HCT116 (cell line): Measurements from ENCODE around the gene CDH13. TPM values are rescaled to one million over a fixed set of nuclear protein-coding genes. Genes with fewer than 3 reads are reported as not detected.

Experiments used
- ATAC-seq: fragments of 200-7000 bp; cut with Tn5 transposase; 2 replicates; pipeline ENCODE4 v1.9.1; 2020; ENCODE audit warnings: mild to moderate bottlenecking, moderate library complexity
- BruUV-seq: library from RNA; stranded (reverse); fragments of 400-500 nt; replicated peaks from 2 replicates; lab custom pipeline; 2021; lab: Mats Ljungman, UMichigan
- CTCF ChIA-PET: fragments of 300-600 bp; sonication (Branson Sonifier 250); formaldehyde crosslinking; loops from one replicate; lab custom pipeline; 2021; ENCODE audit warnings: antibody characterized with exemption; lab: Charles Lee
- POLR2A ChIA-PET: fragments of 300-600, 350-600 bp; sonication (Branson Sonifier 250); formaldehyde crosslinking; loops from one replicate; lab custom pipeline; 2021; ENCODE audit warnings: antibody characterized with exemption; lab: Charles Lee
- RAD21 ChIA-PET, 2 experiments: fragments of 300-600 bp; sonication (Branson Sonifier 250); formaldehyde crosslinking; loops; one replicate each; lab custom pipeline; 2023; ENCODE audit warnings: low total read pairs in 2 of 2; ENCODE audit not compliant: uncharacterized antibody in 2 of 2, unreplicated experiment in 2 of 2, low non-redundant PET in 1 of 2; lab: Charles Lee
- DNase-seq: peaks from one replicate; pipeline ENCODE4 v3.0.0-alpha.2; 2010; ENCODE audit warnings: low read depth, low spot score
- H2AFZ ChIP-seq: fragments of 200-600 bp; shearing (Covaris generic), sonication (generic); 2 replicates; pipeline ENCODE4 v1.6.1; 2017; ENCODE audit warnings: low read depth, mixed run types, mixed read lengths, antibody characterized with exemption, low read length; ENCODE audit not compliant: poor library complexity, severe bottlenecking
- H3K27ac ChIP-seq: 2 replicates; pipeline ENCODE4 v1.5.1; 2012; ENCODE audit warnings: low read depth, low read length
- H3K27me3 ChIP-seq: fragments of 200-600 bp; sonication (generic); 2 replicates; pipeline ENCODE4 v1.6.1; 2016; ENCODE audit warnings: mixed run types, low read length, mixed read lengths; ENCODE audit not compliant: insufficient read depth
- H3K36me3 ChIP-seq, 2 experiments: fragments of 200-500 bp in 1 of 2; fragments of 200-600 bp in 1 of 2; sonication (Bioruptor generic) in 1 of 2; sonication (generic) in 1 of 2; 2 replicates each; pipeline versions ENCODE4 v1.5.1 to v1.6.1; 2014 to 2016; ENCODE audit warnings: low read length in 2 of 2, inconsistent platforms in 1 of 2, mixed read lengths in 1 of 2, mixed run types in 1 of 2; ENCODE audit not compliant: insufficient read depth in 2 of 2, control insufficient read depth in 1 of 2
- H3K4me1 ChIP-seq, 2 experiments: fragments of 200-600 bp in 1 of 2; sonication (generic) in 1 of 2; 2 replicates each; pipeline versions ENCODE4 v1.5.1 to v1.6.1; 2012 to 2017; ENCODE audit warnings: low read length in 2 of 2, inconsistent platforms in 1 of 2, mild to moderate bottlenecking in 1 of 2, mixed read lengths in 1 of 2, mixed run types in 1 of 2, moderate library complexity in 1 of 2; ENCODE audit not compliant: insufficient read depth in 2 of 2, control insufficient read depth in 1 of 2
- H3K4me2 ChIP-seq: fragments of 200-600 bp; sonication (generic); 2 replicates; pipeline ENCODE4 v1.6.1; 2017; ENCODE audit warnings: mixed run types, low read length, mixed read lengths
- H3K4me3 ChIP-seq, 2 experiments: fragments of 200-600 bp in 1 of 2; sonication (generic) in 1 of 2; replicated peaks in 1 of 2; 2 replicates each; pipeline ENCODE4 v1.5.1; 2011 to 2016; ENCODE audit warnings: low read length in 2 of 2, control low read depth in 1 of 2, low read depth in 1 of 2, mild to moderate bottlenecking in 1 of 2, mixed read lengths in 1 of 2, mixed run types in 1 of 2
- H3K79me2 ChIP-seq: fragments of 200-600 bp; sonication (generic); 2 replicates; pipeline ENCODE4 v1.6.1; 2017; ENCODE audit warnings: mild to moderate bottlenecking, mixed run types, low read length, moderate library complexity, mixed read lengths; ENCODE audit not compliant: insufficient read depth
- H3K9ac ChIP-seq: fragments of 200-600 bp; sonication (generic); 2 replicates; pipeline ENCODE4 v1.6.1; 2016; ENCODE audit warnings: low read length, mixed read lengths
- H3K9me2 ChIP-seq: fragments of 200-600 bp; sonication (generic), shearing (Covaris generic); 2 replicates; pipeline ENCODE4 v1.6.1; 2017; ENCODE audit warnings: mixed run types, mild to moderate bottlenecking, moderate library complexity; ENCODE audit not compliant: insufficient read depth
- H3K9me3 ChIP-seq, 2 experiments: fragments of 200-500 bp in 1 of 2; fragments of 200-600 bp in 1 of 2; sonication (Bioruptor generic) in 1 of 2; sonication (generic) in 1 of 2; 2 replicates each; pipeline ENCODE4 v1.6.1; 2014 to 2017; ENCODE audit warnings: low read length in 2 of 2, mixed read lengths in 2 of 2, inconsistent platforms in 1 of 2, low read depth in 1 of 2, mild to moderate bottlenecking in 1 of 2, mixed run types in 1 of 2, moderate library complexity in 1 of 2; ENCODE audit not compliant: control insufficient read depth in 1 of 2, insufficient read depth in 1 of 2
- H4K20me1 ChIP-seq: fragments of 200-600 bp; sonication (generic), shearing (Covaris generic); 2 replicates; pipeline ENCODE4 v1.6.1; 2017; ENCODE audit warnings: mixed run types, mild to moderate bottlenecking, moderate library complexity; ENCODE audit not compliant: insufficient read depth
- ATF3 ChIP-seq: IDR thresholded peaks from 2 replicates; pipeline ENCODE4 v1.6.1; 2012
- CBX3 ChIP-seq: IDR thresholded peaks from 2 replicates; pipeline ENCODE4 v1.6.1; 2012; ENCODE audit warnings: low read depth
- CTCF ChIP-seq, 3 experiments: fragments of 200-600 bp in 1 of 3; sonication (generic) in 1 of 3; IDR thresholded peaks in 2 of 3; conservative IDR thresholded peaks in 1 of 3; 2 replicates each; pipeline ENCODE4 v1.5.1; 2012 to 2017; ENCODE audit warnings: low read depth in 2 of 3, low read length in 2 of 3, antibody characterized with exemption in 1 of 3, borderline replicate concordance in 1 of 3, control low read depth in 1 of 3, mild to moderate bottlenecking in 1 of 3, mixed read lengths in 1 of 3, mixed run types in 1 of 3, moderate library complexity in 1 of 3; ENCODE audit not compliant: insufficient read depth in 1 of 3
- EGR1 ChIP-seq: IDR thresholded peaks from 2 replicates; pipeline ENCODE4 v1.6.1; 2012; ENCODE audit warnings: low read depth
- ELF1 ChIP-seq: IDR thresholded peaks from 2 replicates; pipeline ENCODE4 v1.6.1; 2012; ENCODE audit warnings: low read depth, borderline replicate concordance
- EZH2 ChIP-seq: fragments of 200-600 bp; sonication (generic); IDR thresholded peaks from 2 replicates; pipeline ENCODE4 v1.6.1; 2017; ENCODE audit warnings: antibody characterized with exemption, mixed run types
- EZH2phosphoT487 ChIP-seq: fragments of 200-600 bp; IDR thresholded peaks from 2 replicates; pipeline ENCODE4 v1.6.1; 2018; ENCODE audit warnings: antibody characterized with exemption, borderline replicate concordance
- JUND ChIP-seq: IDR thresholded peaks from 2 replicates; pipeline ENCODE4 v1.6.1; 2012
- POLR2A ChIP-seq: IDR thresholded peaks from 2 replicates; pipeline ENCODE4 v1.7.0; 2011; ENCODE audit warnings: borderline replicate concordance; ENCODE audit not compliant: insufficient read depth, insufficient read length; ENCODE audit errors: extremely low read depth
- POLR2AphosphoS5 ChIP-seq: IDR thresholded peaks from 2 replicates; pipeline ENCODE4 v1.6.1; 2011; ENCODE audit warnings: mild to moderate bottlenecking, low read depth, low read length, moderate library complexity
- RAD21 ChIP-seq: IDR thresholded peaks from 2 replicates; pipeline ENCODE4 v1.6.1; 2012; ENCODE audit warnings: low read depth, mild to moderate bottlenecking
- REST ChIP-seq: IDR thresholded peaks from 2 replicates; pipeline ENCODE4 v1.6.1; 2012; ENCODE audit warnings: low read depth
- SP1 ChIP-seq: IDR thresholded peaks from 2 replicates; pipeline ENCODE4 v1.6.1; 2012; ENCODE audit warnings: low read depth
- SRF ChIP-seq: IDR thresholded peaks from 2 replicates; pipeline ENCODE4 v1.6.1; 2012; ENCODE audit warnings: low read depth
- TCF7L2 ChIP-seq: IDR thresholded peaks from 2 replicates; pipeline ENCODE4 v1.7.0; 2011; ENCODE audit warnings: borderline replicate concordance, inconsistent platforms; ENCODE audit not compliant: insufficient read depth, insufficient read length; ENCODE audit errors: extremely low read depth
- YY1 ChIP-seq: IDR thresholded peaks from 2 replicates; pipeline ENCODE4 v1.6.1; 2011; ENCODE audit warnings: low read length, low read depth, moderate library complexity, mild to moderate bottlenecking; ENCODE audit not compliant: insufficient replicate concordance; ENCODE audit errors: extremely low read depth
- ZBTB33 ChIP-seq: IDR thresholded peaks from 2 replicates; pipeline ENCODE4 v1.6.1; 2011; ENCODE audit warnings: mild to moderate bottlenecking, low read length, moderate library complexity; ENCODE audit not compliant: insufficient replicate concordance; ENCODE audit errors: extremely low read depth
- ZFX ChIP-seq: fragments of 450-650 bp; IDR thresholded peaks from 2 replicates; pipeline ENCODE4 v1.6.1; 2017
- ZNF274 ChIP-seq: fragments of 200-500 bp; sonication (Bioruptor generic); IDR thresholded peaks from 2 replicates; pipeline ENCODE4 v1.6.1; 2014; ENCODE audit warnings: mild to moderate bottlenecking, low read depth, low read length, inconsistent platforms
- intact Hi-C: fragments of 100-400 bp; cut with micrococcal nuclease; formaldehyde crosslinking; loops from 2 replicates; pipeline ENCODE4 v1.10.0; 2022
- total RNA-seq: library from RNA; stranded (reverse); gene quantifications from one replicate; pipeline ENCODE4 v1.2.1, GENCODE V29; 2021; ENCODE audit not compliant: unreplicated experiment

CDH13 gene
- total RNA-seq, 1 experiment from 2014 or later = not detected

GRCh38 chr16:82695806-82696205 is 69.0 kb downstream of the CDH13 start:
- ChIA-PET POLR2A (no interaction called here), CTCF (no interaction called here), RAD21 (no interaction called here)
- Histone ChIP-seq H2AFZ (no peak overlapping the region), H3K79me2 (no peaks in the 10 kb centered on the region), H3K9me3 (no peaks in the 10 kb centered on the region), H3K4me3 (no peak overlapping the region), H3K9me2 (no peaks in the 10 kb centered on the region), H3K27ac (no peak overlapping the region), H3K4me2 (no peak overlapping the region), H3K4me1 (no peaks in the 10 kb centered on the region), H4K20me1 (no peaks in the 10 kb centered on the region), H3K9ac (no peak overlapping the region), H3K27me3 (peaks cover 13% of the 10 kb centered on the region; the same call in 1 of the 2 replicates), H3K36me3 (no peaks in the 10 kb centered on the region)
- DNase-seq = no peak
- no TSS peak for BruUV-seq
- ATAC-seq = no peak
- intact Hi-C loops = no loop called here
- no peak for TF ChIP-seq ZBTB33
- no peak for TF ChIP-seq EGR1
- no peak for TF ChIP-seq POLR2AphosphoS5
- no peak for TF ChIP-seq ZFX
- TF ChIP-seq ZNF274 = no peak
- TF ChIP-seq TCF7L2 = no peak
- no peak for TF ChIP-seq JUND
- TF ChIP-seq CBX3 = no peak
- TF ChIP-seq REST = no peak
- no peak for TF ChIP-seq POLR2A
- no peak for TF ChIP-seq CTCF (IDR thresholded peaks at IDR 0.05 in 2 of 3, conservative IDR thresholded peaks at IDR 0.05 in 1 of 3; ENCODE audit: borderline replicate concordance in 1 of 3, insufficient read depth in 1 of 3, low read depth in 2 of 3, low read length in 2 of 3)
- no peak for TF ChIP-seq YY1
- no peak for TF ChIP-seq EZH2phosphoT487
- no peak for TF ChIP-seq ELF1
- no peak for TF ChIP-seq SP1
- TF ChIP-seq EZH2 = no peak
- no peak for TF ChIP-seq SRF
- TF ChIP-seq RAD21 = no peak
- no peak for TF ChIP-seq ATF3
